Right lobe of liver (tissue), 4 donors: ENCODE results near the gene NPIPB12.
"Not testable (repeated sequence)": the region's sequence is repeated elsewhere in the genome, so short reads cannot be mapped to it uniquely, and the experiment has no call there.

Experiments
- CTCF ChIP-seq, 4 donors: fragments of 200-600 bp in 3 of 4; fragments of 450-650 bp in 1 of 4; IDR thresholded peaks; one replicate each; pipeline versions ENCODE4 v1.5.1 to v1.8.0; 2016 to 2022; ENCODE audit warnings: antibody characterized with exemption in 4 of 4, mild to moderate bottlenecking in 2 of 4
- POLR2A ChIP-seq: fragments of 450-650 bp; IDR thresholded peaks from one replicate; pipeline ENCODE4 v1.6.1; 2017; ENCODE audit warnings: antibody characterized with exemption, mild to moderate bottlenecking
- donor health status: DM: no; HTN: no; CAD: no.
- donor health status: DM: no; HTN: no; CAD: no.
- donor health status: DM: no; HTN: yes; CAD: no.

GRCh38 chr16:29454269-29454668 lies 51.9 kb downstream of the NPIPB12 start, which contains the start of the genes BOLA2 and SLX1B:
- not testable (repeated sequence) for TF ChIP-seq POLR2A; CTCF (IDR thresholded peaks at IDR 0.05)
